Common myeloid progenitor, CD34-positive (primary cell): ENCODE measurements around the gene SLC29A1.

Experiments used
- CTCF ChIA-PET: fragments of 350-600 bp; sonication (Branson Sonifier 250); formaldehyde crosslinking; loops from one replicate; lab custom pipeline; 2021; ENCODE audit warnings: antibody characterized with exemption; lab: Charles Lee
- POLR2A ChIA-PET: fragments of 350-600 bp; sonication (Branson Sonifier 250); formaldehyde crosslinking; loops from one replicate; lab custom pipeline; 2021; ENCODE audit warnings: antibody characterized with exemption; lab: Charles Lee
- DNase-seq, 3 donors: peaks; one replicate each; pipeline versions ENCODE4 v3.0.0 to v3.0.0-alpha.2; 2013
- H3K27ac ChIP-seq, 2 experiments: 1 replicate in 1 of 2; 2 replicates in 1 of 2; pipeline ENCODE4 v1.7.0; 2013; ENCODE audit warnings: inconsistent platforms in 2 of 2, low read length in 2 of 2, mild to moderate bottlenecking in 2 of 2, low read depth in 1 of 2, moderate library complexity in 1 of 2; ENCODE audit not compliant: severe bottlenecking in 2 of 2, insufficient read depth in 1 of 2, poor library complexity in 1 of 2
- H3K27me3 ChIP-seq, 5 experiments: replicated peaks in 2 of 5; 1 replicate in 3 of 5; 2 replicates in 2 of 5; pipeline versions ENCODE4 v1.6.1 to v1.7.0; 2013; ENCODE audit warnings: low read length in 4 of 5, mild to moderate bottlenecking in 2 of 5, moderate library complexity in 2 of 5, inconsistent platforms in 1 of 5; ENCODE audit not compliant: insufficient read depth in 5 of 5, control insufficient read depth in 4 of 5
- H3K36me3 ChIP-seq, 4 experiments: 1 replicate in 2 of 4; 2 replicates in 2 of 4; pipeline versions ENCODE4 v1.6.1 to v1.7.0; 2013; ENCODE audit warnings: low read length in 3 of 4, control low read depth in 1 of 4, mild to moderate bottlenecking in 1 of 4; ENCODE audit not compliant: control insufficient read depth in 4 of 4, insufficient read depth in 4 of 4
- H3K4me1 ChIP-seq, 4 experiments: 1 replicate in 3 of 4; 2 replicates in 1 of 4; pipeline versions ENCODE4 v1.6.1 to v1.7.1; 2013; ENCODE audit warnings: low read length in 3 of 4, mild to moderate bottlenecking in 3 of 4, control low read depth in 1 of 4, inconsistent platforms in 1 of 4, moderate library complexity in 1 of 4; ENCODE audit not compliant: control insufficient read depth in 4 of 4, insufficient read depth in 4 of 4; ENCODE audit errors: control extremely low read depth in 1 of 4
- H3K4me3 ChIP-seq, 7 experiments: 1 replicate in 4 of 7; 2 replicates in 3 of 7; pipeline versions ENCODE4 v1.5.1 to v1.7.0; 2013; ENCODE audit warnings: mild to moderate bottlenecking in 7 of 7, low read length in 6 of 7, moderate library complexity in 6 of 7, inconsistent platforms in 2 of 7, low read depth in 2 of 7, control low read depth in 1 of 7; ENCODE audit not compliant: insufficient read depth in 4 of 7, control insufficient read depth in 1 of 7; ENCODE audit errors: extremely low read depth in 1 of 7
- H3K9me3 ChIP-seq, 5 experiments: 1 replicate in 4 of 5; 2 replicates in 1 of 5; pipeline versions ENCODE4 v1.6.1 to v1.7.1; 2013; ENCODE audit warnings: low read length in 4 of 5, mild to moderate bottlenecking in 2 of 5, inconsistent platforms in 1 of 5, low read depth in 1 of 5, moderate library complexity in 1 of 5; ENCODE audit not compliant: control insufficient read depth in 4 of 5, insufficient read depth in 2 of 5; ENCODE audit errors: control extremely low read depth in 1 of 5
- WGBS: methylation state at CpG from one replicate; pipeline ENCODE4 v1.1.5; 2013; ENCODE audit not compliant: insufficient coverage; 5-methylcytosine and 5-hydroxymethylcytosine counted together

SLC29A1 gene

GRCh38 chr6:44219815-44220784, 3.3 kb upstream of the SLC29A1 start:
- Histone ChIP-seq H3K27ac (no peak overlapping the region), H3K27me3 (no peaks in the 10 kb centered on the region), H3K9me3 (no peaks in the 10 kb centered on the region), H3K4me1 (peaks cover 0 to 80% (median 72%) of the 10 kb centered on the region in 4 experiments), H3K4me3 (peak overlapping the region in 2 of 7 experiments; percentile 51 to 75), H3K36me3 (no peaks in the 10 kb centered on the region)
- ChIA-PET POLR2A (interaction anchor here (0.6 to 2.4 kb wide), 5 partner anchors 14 to 44 kb away, joined by 3 to 9 read pairs (median 5); partner anchors contain the start of gene HSP90AB1), CTCF (interaction anchor here (1.0 to 2.8 kb wide), 8 partner anchors 14 to 102 kb away, joined by 3 to 9 read pairs (median 4); no protein-coding TSS in a partner anchor)
- 100% methylated on average over 5 of the region's 28 CpGs for WGBS
- no peak for DNase-seq

GRCh38 chr6:44220913-44221290, 2.5 kb upstream of the SLC29A1 start:
- H3K27ac ChIP-seq = no peak overlapping the region
- H3K4me3 ChIP-seq = no peak overlapping the region
- POLR2A ChIA-PET = interaction anchor here (2.4 kb wide), 1 partner anchor 26 kb away, joined by 9 read pairs; the partner anchor contains the start of gene HSP90AB1
- 100% methylated on average over 4 of the region's 4 CpGs for WGBS
- no peaks in the 10 kb centered on the region for H3K9me3 ChIP-seq
- H3K36me3 ChIP-seq = no peaks in the 10 kb centered on the region
- CTCF ChIA-PET = interaction anchor here (0.7 to 5.8 kb wide), 14 partner anchors 8 to 57 kb away, joined by 3 to 96 read pairs (median 4); no protein-coding TSS in a partner anchor
- no peak for DNase-seq
- peaks cover 0 to 85% (median 79%) of the 10 kb centered on the region in 4 experiments for H3K4me1 ChIP-seq
- no peaks in the 10 kb centered on the region for H3K27me3 ChIP-seq

- H3K9me3 ChIP-seq = no peaks in the 10 kb centered on the region
- H3K27me3 ChIP-seq = no peaks in the 10 kb centered on the region
- CTCF ChIA-PET = interaction anchor here (0.7 to 5.8 kb wide), 17 partner anchors 9 to 58 kb away, joined by 3 to 96 read pairs (median 4); partner anchors contain the start of gene HSP90AB1
- H3K4me1 ChIP-seq = peaks cover 0 to 89% (median 83%) of the 10 kb centered on the region in 4 experiments
- H3K36me3 ChIP-seq = no peaks in the 10 kb centered on the region
- no peak overlapping the region for H3K27ac ChIP-seq
- POLR2A ChIA-PET = interaction anchor here (2.4 kb wide), 1 partner anchor 26 kb away, joined by 9 read pairs; the partner anchor contains the start of gene HSP90AB1
- WGBS = no CpG with 5 or more reads among the region's 4 CpGs
- H3K4me3 ChIP-seq = peak overlapping the region in 2 of 7 experiments; percentile 11
- DNase-seq = peak; percentile 89 to 93 (median 93)
Observed at GRCh38 chr6:44221291-44221960, 2.0 kb upstream of the SLC29A1 start.

DNA sequence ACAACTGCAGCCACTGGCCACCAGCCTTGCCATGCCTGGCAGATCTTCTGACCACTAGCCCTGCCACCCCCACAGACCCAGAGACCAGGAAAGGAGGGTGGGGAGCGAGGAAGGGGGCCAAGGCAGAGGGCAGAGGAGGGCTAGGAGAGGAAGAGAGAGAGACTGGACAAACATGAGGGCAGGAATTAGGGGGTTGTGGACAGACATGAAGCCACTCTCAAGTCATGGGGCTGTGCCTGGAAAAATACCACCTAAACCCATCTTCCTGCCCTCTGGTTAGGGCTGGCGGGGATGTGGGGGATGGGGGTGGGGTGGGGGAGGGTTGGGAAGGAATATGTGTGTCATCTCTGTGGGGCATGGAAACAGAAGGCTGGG, 1.4 kb upstream of the SLC29A1 start:
- H3K4me3 ChIP-seq = peak overlapping the region in 1 of 7 experiments; percentile 78
- peaks cover 0 to 89% (median 79%) of the 10 kb centered on the region in 4 experiments for H3K4me1 ChIP-seq
- WGBS = no CpG with 5 or more reads among the region's 2 CpGs
- no peaks in the 10 kb centered on the region for H3K9me3 ChIP-seq
- DNase-seq = no peak
- ChIA-PET POLR2A (interaction anchor here (0.7 to 2.4 kb wide), 2 partner anchors 25 to 42 kb away, joined by 4 to 9 read pairs; partner anchors contain the start of gene HSP90AB1), CTCF (interaction anchor here (0.7 to 5.8 kb wide), 17 partner anchors 8 to 58 kb away, joined by 3 to 96 read pairs (median 4); partner anchors contain the start of gene HSP90AB1)
- H3K27ac ChIP-seq = no peak overlapping the region
- H3K27me3 ChIP-seq = no peaks in the 10 kb centered on the region
- peaks cover 0 to under 1% (median 0%) of the 10 kb centered on the region in 4 experiments for H3K36me3 ChIP-seq

GRCh38 chr6:44222486-44223318, 693 bp upstream of the SLC29A1 start:
- Histone ChIP-seq H3K9me3 (no peaks in the 10 kb centered on the region), H3K4me3 (peak overlapping the region in 6 of 7 experiments; percentile 42 to 78 (median 60)), H3K4me1 (peaks cover 0 to 89% (median 72%) of the 10 kb centered on the region in 4 experiments), H3K27ac (no peak overlapping the region), H3K36me3 (peaks cover 0 to 8% (median 0%) of the 10 kb centered on the region in 4 experiments), H3K27me3 (no peaks in the 10 kb centered on the region)
- WGBS = 9% methylated on average over 19 of the region's 26 CpGs
- ChIA-PET POLR2A (interaction anchor here (0.7 to 3.0 kb wide), 3 partner anchors 24 to 42 kb away, joined by 4 to 11 read pairs (median 9); partner anchors contain the start of gene HSP90AB1), CTCF (interaction anchor here (0.7 to 5.8 kb wide), 14 partner anchors 8 to 533 kb away, joined by 3 to 96 read pairs (median 4); partner anchors contain the start of gene HSP90AB1)
- peak in 1 of 3 donors; percentile 23 for DNase-seq
